GM19328 (cell line): ENCODE data around the gene MR1.

Experiments
- ATAC-seq: cut with Tn5 transposase; IDR thresholded peaks from one replicate; pipeline ENCODE4 v1.9.1; 2021; ENCODE audit warnings: mild to moderate bottlenecking, moderate library complexity; ENCODE audit not compliant: unreplicated experiment

MR1 gene

DNA sequence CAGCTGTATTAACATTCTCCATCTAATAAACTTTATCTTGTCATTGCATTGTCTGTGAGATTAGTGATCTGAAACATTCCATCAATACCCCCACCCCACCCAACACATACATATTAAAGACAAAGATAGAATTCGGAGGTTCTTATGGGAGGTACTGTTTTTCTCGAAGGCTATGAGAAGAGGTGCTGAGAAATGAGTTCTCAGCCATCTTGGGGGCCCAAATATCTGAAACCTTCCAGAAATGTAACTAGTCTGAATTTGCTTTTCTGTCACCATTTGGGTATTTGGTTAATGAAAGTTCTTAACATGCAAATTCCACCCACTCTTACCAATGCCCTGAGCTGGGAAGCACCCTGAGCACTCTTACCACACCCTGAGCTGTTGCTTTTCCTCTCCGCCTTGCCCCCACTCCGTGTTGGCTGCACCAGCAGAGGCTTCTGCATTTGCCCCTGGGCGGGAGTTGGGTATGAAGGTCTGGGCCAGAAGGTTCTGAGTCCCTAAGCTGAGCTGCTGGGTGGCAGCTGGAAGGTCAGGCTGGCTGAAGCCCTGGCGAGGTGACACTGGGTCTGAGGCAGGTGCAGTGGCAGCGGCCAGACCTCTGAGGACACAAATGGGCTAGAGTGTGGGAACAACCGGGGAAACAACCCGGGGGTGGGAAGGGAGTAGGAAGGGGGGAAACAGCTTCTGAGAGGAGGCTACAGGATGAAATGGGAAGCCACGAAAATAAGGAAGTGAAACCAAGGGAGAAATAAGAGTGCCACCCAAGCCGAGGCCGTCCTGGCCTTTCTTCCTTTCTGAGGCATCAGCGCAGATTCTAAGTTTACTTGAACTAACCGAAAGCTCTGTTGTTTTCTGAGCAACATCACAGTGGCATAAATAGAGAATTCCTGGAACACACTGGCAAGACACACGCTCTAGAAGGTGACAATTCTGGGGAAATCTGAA is 28.4 kb downstream of the MR1 start:
- ATAC-seq, result peak; percentile 82

DNA sequence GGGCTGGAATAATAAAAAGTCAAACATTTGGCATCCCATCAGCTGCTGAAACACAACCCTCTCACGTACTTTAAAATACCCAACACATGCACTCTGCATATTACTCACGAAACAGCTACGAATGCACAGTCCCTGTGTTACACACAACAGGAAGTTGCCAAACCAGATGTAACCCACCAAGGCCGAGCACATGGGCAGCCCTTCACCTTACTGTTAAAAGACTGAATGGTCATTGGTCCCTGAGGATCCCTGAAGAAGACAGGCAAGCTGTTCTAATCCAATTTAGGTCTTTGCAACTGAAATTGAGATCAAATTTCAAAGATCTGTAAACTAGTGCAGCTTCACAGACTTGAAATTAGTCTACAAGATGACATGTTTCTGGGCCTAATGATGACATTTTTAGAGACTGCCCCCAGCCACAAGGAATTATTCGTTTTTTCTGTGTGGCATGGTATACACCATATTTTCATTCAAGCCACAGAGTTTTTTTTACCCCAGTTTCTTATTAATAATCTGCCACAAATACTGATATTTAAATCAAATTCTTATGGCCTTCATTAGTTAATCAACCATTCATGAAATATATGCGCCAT is 29.1 kb downstream of the MR1 start:
- peak; percentile 60 for ATAC-seq

DNA sequence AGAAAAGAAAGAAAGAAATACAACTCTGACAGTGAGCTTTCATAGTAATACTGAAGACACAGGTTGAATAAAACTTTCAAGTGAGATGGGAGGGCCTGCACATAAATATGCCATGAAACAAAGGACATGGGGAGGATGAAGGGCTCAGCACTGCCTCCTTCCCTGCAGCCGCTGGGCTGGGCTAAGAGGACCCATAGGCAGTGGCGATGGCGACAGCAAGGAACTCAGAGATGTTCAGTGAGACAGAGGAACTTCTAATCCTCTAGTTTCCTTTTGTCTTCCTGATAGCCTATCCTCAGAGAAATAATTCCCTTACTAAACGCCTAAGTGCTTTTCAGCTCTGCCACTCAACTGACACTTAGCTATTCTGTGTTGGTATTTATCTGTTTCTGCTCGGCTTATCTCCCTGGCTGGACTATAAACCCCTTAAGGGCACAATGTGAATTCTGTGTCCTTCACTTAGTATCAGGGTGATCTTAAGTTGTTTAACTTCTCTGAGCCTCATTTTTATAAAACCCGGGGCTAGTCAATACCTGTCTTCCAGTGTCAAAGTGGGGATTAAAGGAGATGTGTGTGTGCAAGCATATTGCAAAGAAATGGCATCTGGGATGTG is 30.3 kb downstream of the MR1 start:
- ATAC-seq, result no peak

DNA sequence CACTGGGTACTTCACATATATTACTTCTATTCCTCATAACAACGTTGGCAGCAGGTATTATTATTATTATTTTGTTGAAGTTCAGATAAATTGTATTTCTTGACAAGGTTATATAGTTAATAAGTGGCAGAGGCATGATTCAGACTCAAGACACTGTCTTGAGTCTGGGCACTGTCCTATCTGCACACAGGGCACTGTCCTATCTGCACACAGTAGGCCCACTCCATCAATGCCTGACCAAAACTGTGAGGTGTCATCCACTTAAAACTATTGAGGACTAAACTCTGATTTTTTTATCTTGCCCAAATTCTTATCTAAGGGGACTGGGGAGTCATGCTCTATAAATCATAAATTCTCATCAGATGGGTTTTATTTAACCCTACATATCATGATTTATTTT is 30.9 kb downstream of the MR1 start:
- no peak for ATAC-seq

DNA sequence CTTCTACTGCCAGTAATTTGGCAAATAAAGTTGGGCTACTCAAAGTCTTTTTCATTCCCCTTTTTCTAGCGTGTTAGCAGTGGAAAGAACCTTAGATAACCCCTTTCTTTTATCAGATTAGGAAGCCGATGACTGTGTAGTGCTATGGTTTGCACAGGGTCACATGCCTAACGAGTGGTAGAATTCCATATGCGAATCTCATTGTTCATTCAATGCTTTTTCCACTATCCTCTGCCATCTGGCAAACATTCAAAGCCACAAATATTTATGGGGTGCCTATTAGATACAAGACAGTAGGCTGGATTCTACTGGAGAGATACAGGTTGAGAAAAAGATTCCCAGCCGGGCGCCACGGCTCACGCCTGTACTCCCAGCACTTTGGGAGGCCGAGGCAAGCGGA is 39.9 kb downstream of the MR1 start:
- ATAC-seq, result no peak

DNA sequence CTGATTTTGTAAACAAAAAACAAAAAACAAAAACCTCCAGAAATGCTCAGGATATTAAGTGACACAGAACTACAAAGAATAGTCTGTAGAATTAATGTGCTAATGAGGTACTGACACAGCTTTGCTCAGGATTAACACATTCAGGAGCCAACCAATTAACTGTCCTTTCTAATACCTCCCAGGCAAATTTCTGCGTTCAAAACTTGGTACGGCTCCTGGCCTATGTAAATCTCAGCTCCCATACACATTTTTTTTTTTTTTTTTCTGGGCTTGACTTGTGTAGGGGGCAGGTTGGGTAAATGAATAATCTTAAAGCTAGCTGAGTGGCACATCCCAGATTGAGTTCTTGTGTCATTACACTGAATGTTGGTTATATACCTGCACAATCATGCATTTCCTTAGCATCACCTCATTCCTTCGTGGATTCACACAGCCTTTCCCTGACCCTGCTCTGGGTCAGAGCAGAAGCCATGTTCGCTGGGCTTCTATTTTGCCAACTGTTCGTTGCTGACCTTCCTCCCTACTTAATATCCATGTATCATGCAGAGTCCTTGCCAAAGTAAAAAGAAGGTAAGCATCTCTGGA is 42.1 kb downstream of the MR1 start:
- no peak for ATAC-seq

DNA sequence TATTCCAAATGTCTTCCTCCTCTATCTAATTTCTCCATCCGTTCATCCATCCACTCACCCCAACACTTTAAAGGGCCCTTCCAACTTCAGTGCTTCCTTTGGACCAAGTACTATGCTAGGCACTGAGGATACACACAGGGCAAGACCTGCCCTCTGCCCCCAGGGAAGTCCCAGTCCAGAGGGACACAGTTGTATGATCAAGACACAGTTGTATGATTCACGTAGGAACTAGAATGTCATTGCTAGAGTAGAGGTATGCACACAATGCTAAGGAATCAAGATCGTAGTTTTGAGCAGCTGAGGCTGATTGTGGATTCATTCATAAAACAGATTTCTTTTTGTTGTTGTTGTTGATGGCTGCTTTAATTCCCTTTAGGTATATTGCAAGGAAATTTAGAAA is 43.1 kb downstream of the MR1 start:
- ATAC-seq, result no peak

DNA sequence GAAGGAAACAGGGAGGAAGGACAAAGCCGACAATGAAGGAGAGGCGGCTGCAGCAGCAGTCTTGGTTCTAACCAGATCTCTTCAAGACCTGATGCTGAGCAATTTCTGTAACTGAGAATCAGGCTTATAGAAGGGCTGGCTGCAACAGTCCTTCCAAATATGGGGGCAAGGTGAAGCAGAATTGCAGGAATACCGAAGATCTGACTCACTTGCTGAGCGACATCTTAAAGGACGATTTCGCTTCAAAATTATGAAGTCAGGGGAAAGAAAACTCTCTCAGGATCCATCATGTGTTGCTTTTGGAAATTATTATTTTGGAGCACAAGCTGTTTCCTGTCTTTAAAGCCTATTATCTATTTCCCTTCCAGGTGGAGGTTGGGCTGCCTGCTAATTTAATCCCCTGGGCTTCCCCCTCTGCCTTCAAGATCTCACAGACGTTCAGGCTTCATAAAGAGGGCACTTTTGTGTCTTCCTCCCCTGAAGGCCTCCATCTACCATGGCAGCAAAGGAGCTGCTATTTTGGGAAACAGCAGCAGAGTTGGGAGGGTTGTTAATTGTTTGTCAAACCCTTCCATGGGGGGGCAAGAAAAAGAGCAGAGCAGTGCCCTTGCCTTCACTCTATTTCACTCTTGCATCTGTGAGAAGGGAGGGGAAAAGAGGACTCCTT is 43.9 kb downstream of the MR1 start:
- ATAC-seq, result no peak

DNA sequence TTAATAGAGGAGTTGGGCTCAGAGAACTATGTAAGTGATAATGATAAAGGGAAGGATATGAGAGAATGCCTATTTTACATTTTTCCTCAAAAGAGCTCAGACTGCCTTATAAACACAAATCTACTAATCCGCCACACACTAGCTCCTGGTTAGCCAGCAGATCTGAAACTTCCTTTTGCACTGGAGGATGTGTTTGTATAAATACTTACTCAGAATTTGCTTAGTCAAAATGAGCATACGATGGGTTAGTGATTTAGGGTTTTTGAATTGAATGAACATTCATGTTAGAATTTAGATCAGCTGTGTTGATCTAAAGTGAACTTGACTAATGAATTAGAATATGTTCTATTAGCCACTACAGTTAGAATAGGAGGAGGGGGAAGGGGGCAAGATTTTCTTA is 45.6 kb downstream of the MR1 start:
- no peak for ATAC-seq

DNA sequence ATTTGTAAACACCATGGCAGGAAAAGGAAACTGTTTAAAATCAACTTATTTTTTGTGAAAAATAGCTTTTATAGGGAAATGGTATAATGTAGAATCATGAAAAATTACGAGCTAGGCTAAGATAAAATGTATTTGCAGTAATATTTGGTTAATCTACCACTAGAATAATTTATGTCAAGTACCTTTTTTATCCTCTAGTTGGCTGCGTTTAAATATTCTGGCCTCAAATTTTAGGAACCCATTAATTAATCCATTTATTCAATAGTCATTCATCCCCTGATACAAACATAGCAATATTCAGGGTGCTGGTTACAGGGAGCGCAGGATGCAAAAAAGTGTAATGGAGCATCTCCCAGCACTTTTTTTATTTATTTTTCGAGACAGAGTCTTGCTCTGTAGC is 46.1 kb downstream of the MR1 start:
- no peak for ATAC-seq

DNA sequence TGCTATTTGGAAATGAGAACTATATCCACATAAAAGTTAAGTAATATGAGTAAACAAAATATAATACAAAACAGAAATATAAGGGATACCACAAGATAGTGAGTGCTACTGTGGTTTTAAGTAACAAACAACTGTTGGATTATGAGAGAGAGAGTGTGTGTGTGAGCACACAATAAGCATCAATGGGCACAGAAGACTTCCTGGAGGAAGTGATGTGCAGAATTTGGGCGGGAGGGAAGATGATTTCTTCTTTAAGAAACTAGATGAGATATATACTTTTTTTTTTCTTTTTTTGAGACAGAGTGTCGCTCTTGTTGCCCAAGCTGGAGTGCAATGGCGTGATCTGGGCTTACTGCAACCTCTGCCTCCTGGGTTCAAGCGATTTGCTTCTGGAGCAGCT is 46.8 kb downstream of the MR1 start:
- ATAC-seq, result no peak

DNA sequence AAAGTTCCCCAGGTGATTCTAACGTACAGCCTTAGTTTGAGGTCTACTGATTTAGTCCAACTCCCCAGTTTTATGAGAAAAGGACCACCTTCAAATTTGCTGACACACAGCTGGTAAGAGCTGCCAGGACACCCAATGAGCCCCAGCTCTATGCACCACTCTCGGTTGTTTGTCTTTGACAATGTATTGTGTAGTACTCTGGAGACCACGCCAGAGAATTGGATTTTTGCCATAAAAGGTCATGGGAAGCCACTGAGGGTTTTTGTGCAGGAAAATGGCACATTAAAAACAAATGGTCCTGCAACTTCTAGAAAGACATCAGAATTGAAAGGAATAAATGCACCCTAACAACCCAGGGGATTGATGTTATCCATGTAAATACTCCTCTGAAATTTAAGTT is 47.6 kb downstream of the MR1 start:
- no peak for ATAC-seq

DNA sequence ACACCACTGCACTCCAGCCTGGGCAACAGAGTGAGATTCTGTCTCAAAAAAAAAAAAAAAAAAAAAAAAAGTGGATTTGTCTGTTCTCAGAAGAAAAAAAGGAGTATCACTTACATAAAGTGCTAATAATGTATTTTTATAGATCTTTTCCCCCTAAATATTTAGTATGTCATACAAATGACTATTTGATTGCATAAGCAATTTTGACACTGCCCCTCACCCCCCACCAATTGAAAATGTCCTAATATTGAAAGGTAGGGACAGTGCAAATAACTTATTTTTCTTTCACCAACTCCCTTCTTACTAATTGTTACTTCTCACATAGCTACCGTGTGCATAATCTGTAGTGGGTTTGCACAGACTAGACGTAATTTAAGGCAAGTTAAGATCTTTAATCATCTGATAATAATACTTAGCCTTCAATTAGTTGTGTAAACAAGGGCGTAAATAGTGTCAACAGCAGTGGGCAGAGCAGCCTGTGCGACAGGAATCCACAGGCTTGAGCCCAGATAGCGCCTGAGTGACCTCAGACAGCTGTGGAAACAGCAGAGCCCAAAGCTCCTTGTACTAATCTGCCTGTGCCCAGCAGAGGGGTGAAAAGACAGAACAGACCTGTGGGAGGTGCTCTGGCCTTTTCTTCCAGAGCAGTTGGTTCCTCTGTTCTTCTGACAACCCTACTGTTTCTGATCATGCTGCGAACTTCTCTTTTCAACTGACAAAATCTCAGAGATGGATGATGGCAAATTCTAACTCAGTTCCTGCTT is 50.2 kb downstream of the MR1 start:
- no peak for ATAC-seq

DNA sequence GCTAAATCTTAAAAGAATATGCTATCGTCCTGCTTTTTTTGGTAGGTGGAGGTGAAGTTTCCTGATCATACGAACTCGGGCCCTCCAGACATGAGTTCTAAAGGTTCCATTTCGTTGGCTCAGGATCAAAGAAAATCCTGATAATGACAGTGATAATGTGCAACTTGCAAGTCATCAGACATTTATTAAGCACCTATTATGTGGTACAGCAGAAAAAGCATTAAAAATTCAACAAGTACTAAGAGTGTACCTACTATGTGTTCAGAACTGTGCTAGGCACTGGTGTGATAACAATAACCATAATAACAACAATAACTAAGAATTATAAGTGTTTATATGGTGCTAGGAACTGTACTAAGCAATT is 50.8 kb downstream of the MR1 start:
- no peak for ATAC-seq

DNA sequence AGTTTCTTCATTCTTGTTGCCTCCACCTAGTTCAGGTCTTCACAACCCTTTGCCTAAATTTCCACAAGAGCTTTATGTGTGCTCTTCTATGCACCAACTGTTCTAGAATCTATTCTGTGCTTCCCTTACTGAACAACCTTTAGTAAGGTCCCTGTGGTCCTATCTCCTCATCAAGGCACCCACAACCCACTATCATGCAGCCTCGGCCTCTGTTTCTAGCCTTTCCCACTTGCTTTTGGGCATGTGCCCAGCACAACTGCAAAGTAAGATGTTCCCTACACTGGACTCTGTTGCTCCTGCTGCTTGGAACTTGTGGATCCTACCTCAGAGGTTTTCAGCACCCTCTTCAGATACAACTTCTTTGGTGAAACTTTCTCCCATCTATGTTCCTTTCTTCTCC is 52.3 kb downstream of the MR1 start:
- ATAC-seq, result no peak

DNA sequence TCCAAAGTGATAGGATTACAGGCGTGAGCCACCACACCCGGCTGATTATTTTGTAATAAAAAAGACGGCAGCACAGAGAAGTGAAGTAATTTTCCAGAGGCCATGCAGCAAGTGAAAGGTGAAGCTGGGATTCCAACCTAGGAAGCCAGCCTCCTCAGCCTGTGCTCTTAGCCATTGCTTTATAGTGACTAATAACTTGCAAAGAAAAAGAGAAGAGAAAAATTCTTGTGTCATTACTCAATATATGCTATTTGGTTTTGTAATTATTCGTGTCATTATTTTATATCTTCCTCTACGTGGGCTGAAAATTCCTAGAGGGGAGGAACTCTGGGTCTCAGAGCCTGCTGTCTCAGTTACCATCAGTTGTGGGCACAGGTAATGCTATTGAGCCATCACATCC is 53.1 kb downstream of the MR1 start:
- no peak for ATAC-seq

DNA sequence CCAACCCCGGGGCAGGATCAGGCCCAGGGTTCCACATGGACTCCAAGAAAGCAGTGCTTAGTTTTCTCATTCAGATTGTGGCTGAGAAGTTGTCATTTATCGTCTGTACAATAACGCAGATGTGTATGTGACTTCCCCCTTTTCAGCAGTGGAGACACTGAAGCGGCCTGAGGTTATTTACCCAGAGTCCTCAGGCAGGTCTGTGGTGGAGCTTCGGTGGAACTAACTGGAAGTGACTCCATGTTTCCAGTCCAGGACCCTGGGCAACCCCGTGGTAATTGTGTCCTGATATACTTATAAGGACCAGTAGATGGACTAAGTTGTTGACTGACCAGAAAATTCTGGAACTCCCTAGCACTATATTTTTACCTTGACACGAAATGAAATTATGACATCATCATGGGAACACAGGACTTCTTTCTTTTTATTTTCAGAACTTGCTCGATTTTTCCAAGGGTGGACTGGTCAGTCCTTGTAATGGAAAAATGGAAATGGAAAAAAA is 53.7 kb downstream of the MR1 start:
- no peak for ATAC-seq

DNA sequence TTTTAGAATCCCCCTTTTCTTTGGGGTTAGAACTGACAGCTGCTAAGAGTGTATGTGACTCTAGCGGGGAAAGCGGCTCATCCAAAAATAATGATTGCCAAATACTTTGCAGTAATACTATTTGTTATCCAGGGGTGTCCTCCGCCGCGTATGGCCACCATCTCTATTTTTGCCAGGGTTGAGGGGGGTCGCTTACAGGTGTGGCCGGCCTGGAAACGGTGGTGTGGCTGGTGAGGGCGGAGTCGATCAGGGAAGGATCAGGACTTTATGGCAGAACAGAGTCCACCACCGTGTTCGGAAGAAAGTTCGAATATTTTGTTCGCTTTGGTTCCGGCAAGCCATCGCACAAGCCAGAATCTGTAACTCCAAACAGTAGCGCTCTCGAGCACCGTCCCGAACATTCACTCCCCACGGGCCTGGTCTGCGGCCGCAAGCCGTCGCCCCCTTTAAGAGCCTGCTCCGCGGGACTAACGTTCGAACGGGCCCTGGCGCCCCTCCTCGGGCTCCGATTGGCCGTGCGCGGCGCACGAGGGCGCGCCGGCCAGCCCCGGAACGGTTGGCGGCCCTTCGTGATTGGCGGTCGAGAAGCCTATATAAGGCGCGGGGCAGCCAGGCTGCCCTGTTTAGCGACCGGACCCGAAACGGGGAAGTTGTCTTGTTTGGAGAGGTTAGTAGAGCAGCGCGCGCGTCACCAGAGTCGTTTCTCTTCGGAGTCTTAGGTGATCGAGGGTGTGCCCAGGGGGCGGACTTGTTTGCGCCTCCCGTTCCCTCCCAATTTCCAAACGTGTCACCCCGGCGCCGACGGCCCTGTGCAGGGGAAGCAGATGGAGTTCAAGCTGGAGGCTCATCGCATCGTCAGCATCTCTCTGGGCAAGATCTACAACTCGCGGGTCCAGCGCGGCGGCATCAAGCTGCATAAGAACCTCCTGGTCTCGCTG is 54.6 kb downstream of the MR1 start, which contains the start of gene IER5:
Gene IER5 (plus strand): TSS at position 622 of the 938 bp plus-strand sequence. CDS start 203 bp downstream, at position 825.
- peak; percentile 69 for ATAC-seq

DNA sequence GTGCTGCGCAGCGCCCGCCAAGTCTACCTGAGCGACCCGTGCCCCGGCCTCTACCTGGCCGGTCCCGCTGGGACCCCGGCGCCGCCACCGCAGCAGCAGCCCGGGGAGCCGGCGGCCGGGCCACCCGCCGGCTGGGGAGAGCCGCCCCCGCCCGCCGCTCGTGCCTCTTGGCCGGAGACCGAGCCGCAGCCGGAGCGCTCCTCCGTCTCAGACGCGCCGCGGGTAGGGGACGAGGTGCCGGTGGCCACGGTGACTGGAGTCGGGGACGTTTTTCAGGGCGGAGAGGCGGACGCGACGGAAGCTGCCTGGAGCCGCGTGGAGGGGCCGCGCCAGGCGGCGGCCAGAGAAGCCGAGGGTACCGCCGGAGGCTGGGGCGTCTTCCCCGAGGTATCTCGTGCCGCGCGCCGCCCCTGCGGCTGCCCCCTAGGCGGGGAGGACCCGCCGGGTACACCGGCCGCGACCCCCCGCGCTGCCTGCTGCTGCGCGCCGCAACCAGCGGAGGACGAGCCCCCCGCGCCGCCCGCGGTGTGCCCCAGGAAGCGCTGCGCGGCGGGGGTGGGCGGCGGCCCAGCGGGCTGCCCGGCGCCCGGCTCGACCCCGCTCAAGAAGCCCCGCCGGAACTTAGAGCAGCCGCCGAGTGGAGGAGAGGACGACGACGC is 55.4 kb downstream of the MR1 start:
- ATAC-seq, result peak; percentile 4
